Calu3 (cell line): ENCODE measurements around the gene TBC1D2. TPM values are rescaled to one million over a fixed set of nuclear protein-coding genes. Genes with fewer than 3 reads are reported as not detected.
"Not testable (repeated sequence)": the region's sequence is repeated elsewhere in the genome, so short reads cannot be mapped to it uniquely, and the experiment has no call there.

Experiments
- BruUV-seq: library from RNA; stranded (reverse); fragments of 400-500 nt; replicated peaks from 2 replicates; lab custom pipeline; 2021; lab: Mats Ljungman, UMichigan
- CTCF ChIA-PET: fragments of 300-600 bp; sonication (Branson Sonifier 250); formaldehyde crosslinking; loops from one replicate; lab custom pipeline; 2022; ENCODE audit warnings: antibody characterized with exemption; lab: Charles Lee
- DNase-seq: peaks from one replicate; pipeline ENCODE4 v3.0.0; 2022
- H3K27ac Mint-ChIP-seq: one replicate; pipeline ENCODE4 v1.8.0; 2022; ENCODE audit warnings: mixed read lengths; ENCODE audit not compliant: unreplicated experiment
- H3K27me3 Mint-ChIP-seq: one replicate; pipeline ENCODE4 v1.8.0; 2022; ENCODE audit warnings: mixed read lengths; ENCODE audit not compliant: unreplicated experiment
- H3K36me3 Mint-ChIP-seq: one replicate; pipeline ENCODE4 v1.8.0; 2022; ENCODE audit warnings: mild to moderate bottlenecking, moderate library complexity, mixed read lengths; ENCODE audit not compliant: insufficient read depth, unreplicated experiment
- H3K4me1 Mint-ChIP-seq: one replicate; pipeline ENCODE4 v1.8.0; 2022; ENCODE audit warnings: mild to moderate bottlenecking, low read depth, mixed read lengths; ENCODE audit not compliant: unreplicated experiment
- H3K4me3 Mint-ChIP-seq: one replicate; pipeline ENCODE4 v1.8.0; 2022; ENCODE audit warnings: mild to moderate bottlenecking, low read depth, moderate library complexity, mixed read lengths; ENCODE audit not compliant: unreplicated experiment
- H3K9me3 Mint-ChIP-seq: one replicate; pipeline ENCODE4 v1.8.0; 2022; ENCODE audit warnings: low read depth, mixed read lengths; ENCODE audit not compliant: unreplicated experiment
- intact Hi-C: fragments of 100-400 bp; cut with micrococcal nuclease; formaldehyde crosslinking; loops from one replicate; pipeline ENCODE4 v1.10.0; 2022; ENCODE audit not compliant: unreplicated experiment
- total RNA-seq: library from RNA; stranded (reverse); gene quantifications from 2 replicates; pipeline ENCODE4 v1.2.3, GENCODE V29; 2022
- TF ChIP-seq, protein P1 (sequence below): fragments of 200-600 bp; IDR thresholded peaks from one replicate; pipeline ENCODE4 v1.8.0; 2022; ENCODE audit warnings: antibody characterized with exemption; ENCODE audit not compliant: unreplicated experiment

Gene TBC1D2
- total RNA-seq, 1 experiment from 2014 or later = 8.3 TPM

DNA sequence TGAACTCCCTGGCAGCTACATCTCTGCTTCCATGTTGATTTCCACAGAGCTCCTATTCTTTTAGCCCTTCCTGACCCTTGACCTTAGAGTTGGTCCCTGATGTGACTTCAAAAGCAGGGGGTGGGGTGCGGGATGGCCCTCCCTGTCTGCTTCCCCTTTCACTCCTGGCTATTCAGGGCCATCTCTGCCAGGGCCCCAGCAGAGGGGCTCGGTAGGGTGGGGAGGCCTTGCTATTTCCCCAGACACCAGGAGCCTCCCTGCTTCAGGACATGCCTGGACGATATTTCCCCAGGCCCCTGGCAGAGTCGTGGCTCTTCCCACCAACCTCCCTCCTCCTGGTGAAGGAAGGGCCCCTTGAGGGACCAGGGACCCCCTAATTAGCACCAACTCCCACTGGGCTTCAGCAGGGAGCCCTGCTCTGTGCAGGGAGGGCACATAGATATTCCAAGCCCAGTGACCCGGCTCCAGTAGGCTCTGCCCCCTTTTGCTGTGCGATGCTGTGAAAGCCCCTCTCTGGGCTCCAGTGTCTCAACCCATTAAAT, 80.3 kb downstream of the TBC1D2 start:
- TF ChIP-seq, protein P1, sequence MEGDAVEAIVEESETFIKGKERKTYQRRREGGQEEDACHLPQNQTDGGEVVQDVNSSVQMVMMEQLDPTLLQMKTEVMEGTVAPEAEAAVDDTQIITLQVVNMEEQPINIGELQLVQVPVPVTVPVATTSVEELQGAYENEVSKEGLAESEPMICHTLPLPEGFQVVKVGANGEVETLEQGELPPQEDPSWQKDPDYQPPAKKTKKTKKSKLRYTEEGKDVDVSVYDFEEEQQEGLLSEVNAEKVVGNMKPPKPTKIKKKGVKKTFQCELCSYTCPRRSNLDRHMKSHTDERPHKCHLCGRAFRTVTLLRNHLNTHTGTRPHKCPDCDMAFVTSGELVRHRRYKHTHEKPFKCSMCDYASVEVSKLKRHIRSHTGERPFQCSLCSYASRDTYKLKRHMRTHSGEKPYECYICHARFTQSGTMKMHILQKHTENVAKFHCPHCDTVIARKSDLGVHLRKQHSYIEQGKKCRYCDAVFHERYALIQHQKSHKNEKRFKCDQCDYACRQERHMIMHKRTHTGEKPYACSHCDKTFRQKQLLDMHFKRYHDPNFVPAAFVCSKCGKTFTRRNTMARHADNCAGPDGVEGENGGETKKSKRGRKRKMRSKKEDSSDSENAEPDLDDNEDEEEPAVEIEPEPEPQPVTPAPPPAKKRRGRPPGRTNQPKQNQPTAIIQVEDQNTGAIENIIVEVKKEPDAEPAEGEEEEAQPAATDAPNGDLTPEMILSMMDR = no peak
- Mint-ChIP-seq H3K4me3 (no peak overlapping the region), H3K27ac (no peak overlapping the region), H3K4me1 (peaks cover 29% of the 10 kb centered on the region), H3K36me3 (peaks cover 8% of the 10 kb centered on the region), H3K9me3 (no peaks in the 10 kb centered on the region), H3K27me3 (no peaks in the 10 kb centered on the region)
- CTCF ChIA-PET = no interaction called here
- BruUV-seq = no TSS peak
- intact Hi-C loops = no loop called here
- DNase-seq = no peak

DNA sequence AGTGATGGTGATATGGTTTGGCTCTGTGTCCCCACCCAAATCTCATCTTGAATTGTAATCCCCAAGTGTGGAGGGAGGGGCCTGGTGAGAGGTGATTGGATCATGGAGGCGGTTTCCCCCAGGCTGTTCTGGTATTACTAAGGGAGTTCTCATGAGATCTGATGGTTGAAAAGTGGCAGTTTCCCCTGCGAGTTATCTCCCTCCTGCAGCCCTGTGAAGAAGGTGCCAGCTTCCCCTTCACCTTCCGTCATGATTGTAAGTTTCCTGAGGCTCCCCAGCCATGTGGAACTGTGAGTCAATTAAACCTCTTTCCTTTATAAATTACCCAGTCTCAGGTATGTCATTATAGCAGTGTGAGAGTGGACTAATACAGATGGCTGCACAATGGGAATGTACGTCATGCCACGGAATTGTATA, 80.9 kb downstream of the TBC1D2 start:
- DNase-seq, H3K27me3 Mint-ChIP-seq, intact Hi-C loops, H3K9me3 Mint-ChIP-seq, H3K4me3 Mint-ChIP-seq, BruUV-seq, H3K27ac Mint-ChIP-seq, CTCF ChIA-PET: not testable (repeated sequence)
- Mint-ChIP-seq H3K36me3 (peaks cover 10% of the 10 kb centered on the region), H3K4me1 (peaks cover 34% of the 10 kb centered on the region)

DNA sequence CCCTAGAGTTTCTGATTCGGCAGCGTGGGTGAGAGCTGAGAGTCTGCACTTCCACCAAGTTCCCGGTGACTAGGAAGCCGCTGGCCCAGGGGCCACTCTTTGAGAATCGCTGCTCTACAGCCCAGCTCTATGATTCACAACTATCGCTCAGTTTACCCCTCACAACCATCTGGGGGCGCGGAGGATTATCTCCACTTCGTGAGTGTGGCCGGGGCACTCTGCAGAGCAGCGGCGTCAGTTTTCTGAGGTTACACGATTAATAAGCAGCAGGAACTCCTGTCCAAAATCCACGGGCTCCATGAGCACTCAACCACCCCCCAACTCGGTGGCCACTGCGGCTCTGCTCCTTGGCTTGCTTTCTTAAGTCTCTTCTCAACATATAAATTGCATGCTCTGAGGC, 82.3 kb downstream of the TBC1D2 start:
- no peak overlapping the region for H3K4me3 Mint-ChIP-seq
- no peaks in the 10 kb centered on the region for H3K9me3 Mint-ChIP-seq
- CTCF ChIA-PET = no interaction called here
- intact Hi-C loops = no loop called here
- peaks cover 41% of the 10 kb centered on the region for H3K4me1 Mint-ChIP-seq
- peaks cover 10% of the 10 kb centered on the region for H3K36me3 Mint-ChIP-seq
- no peak overlapping the region for H3K27ac Mint-ChIP-seq
- no TSS peak for BruUV-seq
- DNase-seq = no peak
- TF ChIP-seq, protein P1 = no peak
- no peaks in the 10 kb centered on the region for H3K27me3 Mint-ChIP-seq

DNA sequence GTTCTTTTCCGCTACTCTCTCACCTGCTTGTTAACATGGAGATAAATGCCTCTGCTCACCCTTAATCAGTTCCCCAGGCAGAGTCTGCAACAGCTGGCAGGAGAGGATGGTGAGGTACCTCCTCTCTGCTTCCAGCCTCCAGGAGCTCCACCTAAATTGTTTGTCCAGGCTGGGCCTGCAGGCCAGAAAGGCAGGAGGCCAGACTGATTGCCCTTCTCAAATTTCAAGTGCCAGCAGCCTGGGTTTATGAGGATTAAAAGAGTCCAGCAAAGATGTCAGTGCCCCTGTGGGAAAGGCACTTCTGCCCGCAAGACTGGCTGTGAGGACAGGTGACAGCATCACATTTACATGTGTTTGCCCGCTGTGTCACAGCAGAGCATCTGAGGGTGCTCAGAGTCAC, 82.8 kb downstream of the TBC1D2 start:
- Mint-ChIP-seq H3K27me3 (no peaks in the 10 kb centered on the region), H3K27ac (no peak overlapping the region), H3K4me3 (no peak overlapping the region), H3K36me3 (peaks cover 10% of the 10 kb centered on the region), H3K9me3 (no peaks in the 10 kb centered on the region), H3K4me1 (peaks cover 45% of the 10 kb centered on the region)
- intact Hi-C loops = no loop called here
- CTCF ChIA-PET = no interaction called here
- TF ChIP-seq, protein P1 = no peak
- no peak for DNase-seq
- no TSS peak for BruUV-seq

DNA sequence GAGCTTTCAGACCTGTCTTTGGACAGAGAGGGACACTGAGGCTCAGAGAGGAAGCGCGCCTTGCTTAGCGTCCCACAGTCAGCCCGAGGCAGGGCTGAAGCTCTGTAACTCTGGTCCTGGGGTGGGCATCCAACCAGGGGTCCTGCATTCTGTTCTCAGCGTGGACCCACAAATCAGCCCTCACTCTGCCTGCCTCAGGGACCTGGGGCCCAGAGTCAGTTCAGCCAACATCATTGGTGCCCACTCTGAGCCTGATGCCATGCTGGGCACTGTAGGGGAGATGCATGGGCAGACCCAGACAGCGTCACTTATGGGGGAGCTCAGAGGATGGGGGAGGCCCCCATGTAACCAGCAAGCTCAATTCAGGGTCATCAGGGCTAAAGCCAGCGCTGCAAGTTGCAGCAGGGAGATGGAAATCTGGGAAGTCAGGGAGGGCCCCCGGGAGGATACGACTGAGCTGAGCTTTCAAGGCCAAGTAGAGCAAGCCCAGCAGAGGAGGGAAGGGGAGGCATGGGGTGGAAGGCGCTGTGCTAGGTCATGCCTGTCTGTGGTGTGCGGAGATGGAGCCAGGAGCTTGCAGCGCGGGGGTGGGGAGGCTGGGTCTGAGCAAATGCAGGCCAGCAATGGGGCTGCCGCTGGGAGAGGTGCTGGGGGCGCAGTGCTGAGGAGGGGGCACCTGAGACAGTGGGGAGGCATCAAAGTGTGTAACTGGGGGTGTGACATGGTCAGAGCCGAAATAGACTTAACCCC, 84.1 kb downstream of the TBC1D2 start:
- CTCF ChIA-PET = no interaction called here
- BruUV-seq = no TSS peak
- intact Hi-C loops = no loop called here
- H3K4me3 Mint-ChIP-seq = no peak overlapping the region
- no peaks in the 10 kb centered on the region for H3K27me3 Mint-ChIP-seq
- H3K36me3 Mint-ChIP-seq = peaks cover 19% of the 10 kb centered on the region
- DNase-seq = no peak
- H3K27ac Mint-ChIP-seq = no peak overlapping the region
- peaks cover 49% of the 10 kb centered on the region for H3K4me1 Mint-ChIP-seq
- TF ChIP-seq, protein P1 = no peak
- H3K9me3 Mint-ChIP-seq = no peaks in the 10 kb centered on the region
